ENCODE data around the gene TP53RK. TPM values are rescaled to one million over a fixed set of nuclear protein-coding genes. Genes with fewer than 3 reads are reported as not detected.
A peak's percentile ranks its signal among the peaks of the same experiment; 100 is the strongest.

The TP53RK gene
- total and polyA plus RNA-seq, 2 of the 13 experiments (the other 11 are each of a cell fraction or from before 2014, with no cell fraction given): 12.9 to 25.5 TPM

DNA sequence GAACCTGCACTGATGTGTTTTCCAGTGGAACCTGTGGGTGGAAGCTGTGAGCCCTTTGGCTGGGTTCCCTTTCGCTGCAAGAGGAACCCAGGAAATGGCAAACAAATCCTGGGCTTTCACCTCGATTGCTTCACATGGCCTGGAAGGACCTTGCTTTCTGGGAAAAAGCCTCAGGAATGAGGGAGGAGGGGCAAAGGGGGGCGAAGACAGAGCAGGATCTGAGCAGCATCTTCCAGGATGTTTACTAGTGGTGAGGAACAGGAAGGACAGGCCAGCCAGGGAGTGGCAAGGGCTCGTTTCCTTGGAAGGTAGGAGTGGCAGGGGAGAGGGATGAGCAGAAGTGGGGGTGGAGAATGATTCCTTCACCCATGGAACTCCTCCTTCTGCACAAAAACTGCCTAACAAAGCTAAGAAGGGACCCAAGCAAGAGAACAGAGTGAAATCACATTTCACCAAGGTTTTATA is 26.1 kb upstream of the TP53RK start (continued):
- peak; percentile 35 for TF ChIP-seq CTCF (CRISPR knock-in tag; IDR thresholded peaks at IDR 0.05)
- no peak for TF ChIP-seq ZNF550 (CRISPR knock-in tag; IDR thresholded peaks at IDR 0.05; ENCODE audit: borderline replicate concordance)
- TF ChIP-seq, protein P1, sequence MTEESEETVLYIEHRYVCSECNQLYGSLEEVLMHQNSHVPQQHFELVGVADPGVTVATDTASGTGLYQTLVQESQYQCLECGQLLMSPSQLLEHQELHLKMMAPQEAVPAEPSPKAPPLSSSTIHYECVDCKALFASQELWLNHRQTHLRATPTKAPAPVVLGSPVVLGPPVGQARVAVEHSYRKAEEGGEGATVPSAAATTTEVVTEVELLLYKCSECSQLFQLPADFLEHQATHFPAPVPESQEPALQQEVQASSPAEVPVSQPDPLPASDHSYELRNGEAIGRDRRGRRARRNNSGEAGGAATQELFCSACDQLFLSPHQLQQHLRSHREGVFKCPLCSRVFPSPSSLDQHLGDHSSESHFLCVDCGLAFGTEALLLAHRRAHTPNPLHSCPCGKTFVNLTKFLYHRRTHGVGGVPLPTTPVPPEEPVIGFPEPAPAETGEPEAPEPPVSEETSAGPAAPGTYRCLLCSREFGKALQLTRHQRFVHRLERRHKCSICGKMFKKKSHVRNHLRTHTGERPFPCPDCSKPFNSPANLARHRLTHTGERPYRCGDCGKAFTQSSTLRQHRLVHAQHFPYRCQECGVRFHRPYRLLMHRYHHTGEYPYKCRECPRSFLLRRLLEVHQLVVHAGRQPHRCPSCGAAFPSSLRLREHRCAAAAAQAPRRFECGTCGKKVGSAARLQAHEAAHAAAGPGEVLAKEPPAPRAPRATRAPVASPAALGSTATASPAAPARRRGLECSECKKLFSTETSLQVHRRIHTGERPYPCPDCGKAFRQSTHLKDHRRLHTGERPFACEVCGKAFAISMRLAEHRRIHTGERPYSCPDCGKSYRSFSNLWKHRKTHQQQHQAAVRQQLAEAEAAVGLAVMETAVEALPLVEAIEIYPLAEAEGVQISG (CRISPR knock-in tag; IDR thresholded peaks at IDR 0.05): peak; percentile 46; the same call in 1 of the 2 replicates
- no peak for TF ChIP-seq KAT8 (CRISPR knock-in tag; IDR thresholded peaks at IDR 0.05)
- TF ChIP-seq LCORL (IDR thresholded peaks at IDR 0.05): no peak
- TF ChIP-seq LCORL (CRISPR knock-in tag; IDR thresholded peaks at IDR 0.05): 0 out of 2 replicates have a peak, but pooled peaks have one; percentile 42
- peak; percentile 50; the same call in 1 of the 2 replicates for TF ChIP-seq GATAD2A (CRISPR knock-in tag; IDR thresholded peaks at IDR 0.05)
- TF ChIP-seq, protein P2, sequence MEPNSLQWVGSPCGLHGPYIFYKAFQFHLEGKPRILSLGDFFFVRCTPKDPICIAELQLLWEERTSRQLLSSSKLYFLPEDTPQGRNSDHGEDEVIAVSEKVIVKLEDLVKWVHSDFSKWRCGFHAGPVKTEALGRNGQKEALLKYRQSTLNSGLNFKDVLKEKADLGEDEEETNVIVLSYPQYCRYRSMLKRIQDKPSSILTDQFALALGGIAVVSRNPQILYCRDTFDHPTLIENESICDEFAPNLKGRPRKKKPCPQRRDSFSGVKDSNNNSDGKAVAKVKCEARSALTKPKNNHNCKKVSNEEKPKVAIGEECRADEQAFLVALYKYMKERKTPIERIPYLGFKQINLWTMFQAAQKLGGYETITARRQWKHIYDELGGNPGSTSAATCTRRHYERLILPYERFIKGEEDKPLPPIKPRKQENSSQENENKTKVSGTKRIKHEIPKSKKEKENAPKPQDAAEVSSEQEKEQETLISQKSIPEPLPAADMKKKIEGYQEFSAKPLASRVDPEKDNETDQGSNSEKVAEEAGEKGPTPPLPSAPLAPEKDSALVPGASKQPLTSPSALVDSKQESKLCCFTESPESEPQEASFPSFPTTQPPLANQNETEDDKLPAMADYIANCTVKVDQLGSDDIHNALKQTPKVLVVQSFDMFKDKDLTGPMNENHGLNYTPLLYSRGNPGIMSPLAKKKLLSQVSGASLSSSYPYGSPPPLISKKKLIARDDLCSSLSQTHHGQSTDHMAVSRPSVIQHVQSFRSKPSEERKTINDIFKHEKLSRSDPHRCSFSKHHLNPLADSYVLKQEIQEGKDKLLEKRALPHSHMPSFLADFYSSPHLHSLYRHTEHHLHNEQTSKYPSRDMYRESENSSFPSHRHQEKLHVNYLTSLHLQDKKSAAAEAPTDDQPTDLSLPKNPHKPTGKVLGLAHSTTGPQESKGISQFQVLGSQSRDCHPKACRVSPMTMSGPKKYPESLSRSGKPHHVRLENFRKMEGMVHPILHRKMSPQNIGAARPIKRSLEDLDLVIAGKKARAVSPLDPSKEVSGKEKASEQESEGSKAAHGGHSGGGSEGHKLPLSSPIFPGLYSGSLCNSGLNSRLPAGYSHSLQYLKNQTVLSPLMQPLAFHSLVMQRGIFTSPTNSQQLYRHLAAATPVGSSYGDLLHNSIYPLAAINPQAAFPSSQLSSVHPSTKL (CRISPR knock-in tag; IDR thresholded peaks at IDR 0.05): peak; percentile 35; the same call in 1 of the 2 replicates
- TF ChIP-seq AGO1 (IDR thresholded peaks at IDR 0.05; ENCODE audit: low read depth, low read length, poor library complexity, severe bottlenecking): no peak
- TF ChIP-seq SNAPC2 (CRISPR knock-in tag; IDR thresholded peaks at IDR 0.05): no peak
- TF ChIP-seq RARA (CRISPR knock-in tag; IDR thresholded peaks at IDR 0.05): peak; percentile 52; the same call in 1 of the 2 replicates
- 0 out of 2 replicates have a peak, but pooled peaks have one; percentile 23 for TF ChIP-seq IRF2 (CRISPR knock-in tag; IDR thresholded peaks at IDR 0.05)
- TF ChIP-seq ZSCAN31 (CRISPR knock-in tag; IDR thresholded peaks at IDR 0.05; ENCODE audit: low read depth): no peak
- no peak for TF ChIP-seq MAFF (IDR thresholded peaks at IDR 0.05; ENCODE audit: low read depth, low read length)
- TF ChIP-seq, protein P3, sequence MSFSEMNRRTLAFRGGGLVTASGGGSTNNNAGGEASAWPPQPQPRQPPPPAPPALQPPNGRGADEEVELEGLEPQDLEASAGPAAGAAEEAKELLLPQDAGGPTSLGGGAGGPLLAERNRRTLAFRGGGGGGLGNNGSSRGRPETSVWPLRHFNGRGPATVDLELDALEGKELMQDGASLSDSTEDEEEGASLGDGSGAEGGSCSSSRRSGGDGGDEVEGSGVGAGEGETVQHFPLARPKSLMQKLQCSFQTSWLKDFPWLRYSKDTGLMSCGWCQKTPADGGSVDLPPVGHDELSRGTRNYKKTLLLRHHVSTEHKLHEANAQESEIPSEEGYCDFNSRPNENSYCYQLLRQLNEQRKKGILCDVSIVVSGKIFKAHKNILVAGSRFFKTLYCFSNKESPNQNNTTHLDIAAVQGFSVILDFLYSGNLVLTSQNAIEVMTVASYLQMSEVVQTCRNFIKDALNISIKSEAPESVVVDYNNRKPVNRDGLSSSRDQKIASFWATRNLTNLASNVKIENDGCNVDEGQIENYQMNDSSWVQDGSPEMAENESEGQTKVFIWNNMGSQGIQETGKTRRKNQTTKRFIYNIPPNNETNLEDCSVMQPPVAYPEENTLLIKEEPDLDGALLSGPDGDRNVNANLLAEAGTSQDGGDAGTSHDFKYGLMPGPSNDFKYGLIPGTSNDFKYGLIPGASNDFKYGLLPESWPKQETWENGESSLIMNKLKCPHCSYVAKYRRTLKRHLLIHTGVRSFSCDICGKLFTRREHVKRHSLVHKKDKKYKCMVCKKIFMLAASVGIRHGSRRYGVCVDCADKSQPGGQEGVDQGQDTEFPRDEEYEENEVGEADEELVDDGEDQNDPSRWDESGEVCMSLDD (CRISPR knock-in tag; IDR thresholded peaks at IDR 0.05; ENCODE audit: borderline replicate concordance): no peak
- TF ChIP-seq ZSCAN29 (CRISPR knock-in tag; conservative IDR thresholded peaks at IDR 0.05): peak; percentile 51; the same call in 1 of the 2 replicates
- no peak for TF ChIP-seq ARID2 (CRISPR knock-in tag; IDR thresholded peaks at IDR 0.05; ENCODE audit: borderline replicate concordance)
- no peak for TF ChIP-seq U2AF1 (optimal IDR thresholded peaks at IDR 0.05; ENCODE audit: low read depth, low read length)
- TF ChIP-seq FOXP1 (IDR thresholded peaks at IDR 0.05): no peak
- TF ChIP-seq FOXP1 (CRISPR knock-in tag; IDR thresholded peaks at IDR 0.05): peak; percentile 42; the same call in 1 of the 2 replicates
- peak; percentile 70 for TF ChIP-seq TEAD3 (CRISPR knock-in tag; optimal IDR thresholded peaks at IDR 0.05; ENCODE audit: borderline replicate concordance)

Data from HepG2 (cell line).